NCI-H2171 treated with DMSO at 0.1 percent for 48 hours (cell line): ENCODE measurements around the gene NECTIN4.
"Not testable (repeated sequence)": the region's sequence is repeated elsewhere in the genome, so short reads cannot be mapped to it uniquely, and the experiment has no call there.

Experiments used
- DNase-seq: peaks from one replicate; lab custom pipeline; 2025; lab: John Stamatoyannopoulos, UW

Gene NECTIN4

DNA sequence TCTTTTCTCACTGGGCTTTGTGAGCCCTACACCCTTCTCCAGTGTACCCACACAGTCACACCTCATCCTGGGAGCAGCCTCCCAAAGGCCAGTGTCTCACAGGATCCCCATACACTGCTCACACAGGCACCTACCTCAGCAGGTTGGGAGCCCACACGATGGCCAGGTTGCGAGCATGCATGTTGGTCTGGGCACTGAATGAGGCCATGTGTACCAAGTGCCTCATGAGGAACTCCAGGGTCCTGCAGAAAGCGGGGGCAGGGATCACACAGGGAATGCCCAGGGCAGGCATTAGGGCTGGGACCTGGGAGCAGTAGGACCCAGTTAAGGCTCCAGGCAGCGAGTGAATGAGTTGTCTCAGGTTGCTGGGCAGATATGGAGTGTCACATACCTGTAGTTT lies 35.1 kb downstream of the NECTIN4 start:
- DNase-seq = no peak

DNA sequence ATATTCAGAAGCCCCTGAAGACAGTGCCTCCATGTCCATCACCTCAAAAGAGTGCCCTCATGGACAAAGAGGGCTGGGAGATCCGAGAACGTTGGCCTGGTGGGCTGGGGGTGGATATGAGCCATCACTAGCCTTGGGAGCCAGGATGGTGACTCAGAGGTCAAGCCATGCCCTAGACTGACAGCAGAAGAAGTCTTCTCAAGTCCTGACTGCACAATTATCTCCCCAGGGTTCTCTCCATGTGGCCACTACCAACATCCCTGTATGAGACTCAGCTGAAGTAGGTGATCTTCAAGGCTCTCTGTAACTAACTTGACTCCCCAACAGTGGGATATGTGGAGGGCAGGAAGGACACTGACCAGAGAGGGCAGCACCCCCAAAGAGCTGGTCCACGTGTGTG lies 36.5 kb downstream of the NECTIN4 start:
- no peak for DNase-seq

DNA sequence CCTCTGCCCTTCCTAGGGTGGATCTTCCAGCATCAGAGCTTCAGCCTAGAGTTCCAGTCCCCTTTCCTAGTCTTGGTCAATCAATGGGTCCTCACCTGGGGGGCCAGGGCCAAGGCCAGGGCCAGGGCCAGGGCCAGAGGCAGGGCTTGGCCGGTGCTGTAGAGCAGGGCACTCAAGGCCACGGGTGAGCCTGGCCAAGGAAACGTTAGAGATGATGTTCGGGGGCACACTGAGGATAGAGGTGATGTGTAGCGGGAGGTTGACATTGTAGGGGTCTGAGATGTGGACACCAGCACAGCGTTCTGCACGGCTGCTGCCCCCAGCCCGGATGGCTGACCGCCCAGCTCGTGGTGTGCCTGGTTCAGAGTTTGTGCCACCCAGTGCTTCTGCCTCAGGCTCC lies 38.1 kb downstream of the NECTIN4 start:
- DNase-seq = no peak

DNA sequence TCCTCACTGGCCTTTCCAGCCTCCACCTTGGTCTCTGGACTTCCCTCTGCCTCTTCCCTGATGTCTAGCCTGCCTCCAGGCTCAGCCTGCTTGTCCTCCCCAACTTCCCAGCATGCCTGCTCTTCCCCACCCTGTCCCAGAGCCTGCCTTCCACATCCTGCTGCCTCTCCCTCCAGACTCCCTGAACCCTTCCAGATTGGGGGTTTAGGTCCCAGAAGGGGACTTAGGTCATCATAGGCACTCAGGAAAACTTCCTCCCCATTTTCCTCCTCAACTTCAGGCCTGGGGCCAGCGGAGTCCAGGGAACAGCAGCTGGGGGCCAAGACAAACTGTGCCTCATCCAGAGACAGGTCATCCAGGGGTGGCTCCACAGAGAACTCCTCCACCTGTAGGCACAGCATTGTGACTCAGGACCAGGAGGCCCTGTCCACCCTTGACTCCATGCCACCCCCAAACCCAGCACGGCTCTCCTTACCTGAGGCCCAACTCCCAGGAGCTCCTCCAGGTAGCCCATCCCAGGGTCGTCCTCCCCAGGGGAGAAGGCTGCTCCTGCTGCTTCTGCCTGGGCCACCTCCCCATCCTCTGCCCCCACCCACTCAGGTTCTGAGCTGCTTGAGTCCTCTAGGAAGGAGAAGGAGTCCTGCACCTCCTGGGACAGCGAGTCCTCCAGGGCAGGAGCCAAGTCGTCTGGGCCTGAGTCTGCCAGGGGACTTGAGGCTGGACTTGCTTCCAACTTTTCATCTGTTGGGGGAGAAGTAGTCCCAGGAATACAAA lies 40.2 kb downstream of the NECTIN4 start:
- DNase-seq = no peak

DNA sequence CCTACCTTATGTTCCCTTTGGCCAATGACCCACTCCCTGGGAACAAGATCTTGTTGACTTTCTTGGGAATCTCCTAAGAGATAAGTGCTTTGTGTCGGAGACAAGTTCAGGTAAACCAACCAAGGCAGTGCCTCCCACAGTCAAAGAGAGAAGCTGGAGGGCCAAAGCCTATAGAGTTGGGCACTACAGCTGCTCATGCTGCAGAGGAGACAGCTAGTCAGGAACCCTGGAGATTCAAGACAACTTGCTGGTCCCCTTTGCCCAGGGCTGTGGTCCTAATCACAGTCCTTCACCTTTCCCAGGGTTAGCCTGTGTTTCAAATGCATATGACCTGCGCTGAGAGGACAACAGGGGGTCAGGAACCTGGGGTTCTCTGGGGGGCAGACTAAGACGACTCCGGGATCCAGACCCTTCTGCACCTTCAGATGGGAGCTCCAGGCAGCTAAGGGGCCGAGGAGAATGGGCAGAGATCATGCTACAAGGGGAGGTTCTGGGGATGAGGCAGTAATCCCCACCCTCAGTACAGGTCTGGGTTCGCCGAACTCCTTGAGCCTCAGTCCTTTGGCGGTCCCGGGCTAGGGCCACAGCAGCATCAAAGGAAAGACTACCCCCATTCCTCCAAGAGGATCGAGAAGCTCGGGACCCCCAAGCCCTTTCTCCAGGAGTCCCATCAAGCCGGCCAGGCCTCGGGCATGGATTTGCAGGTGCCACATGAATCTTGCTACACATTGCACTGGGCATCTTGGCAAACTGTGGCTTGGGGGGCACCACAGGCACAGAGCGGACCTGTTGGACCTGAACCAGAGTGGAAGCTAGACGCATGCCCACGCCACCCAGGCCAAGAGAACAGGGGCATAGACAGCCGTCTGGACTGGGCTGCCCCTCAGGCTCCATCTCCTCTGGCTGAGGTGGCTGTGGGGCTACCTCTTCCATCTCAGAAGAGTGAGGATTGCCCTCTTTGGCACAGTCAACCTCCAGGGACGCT lies 41.6 kb downstream of the NECTIN4 start:
- no peak for DNase-seq

DNA sequence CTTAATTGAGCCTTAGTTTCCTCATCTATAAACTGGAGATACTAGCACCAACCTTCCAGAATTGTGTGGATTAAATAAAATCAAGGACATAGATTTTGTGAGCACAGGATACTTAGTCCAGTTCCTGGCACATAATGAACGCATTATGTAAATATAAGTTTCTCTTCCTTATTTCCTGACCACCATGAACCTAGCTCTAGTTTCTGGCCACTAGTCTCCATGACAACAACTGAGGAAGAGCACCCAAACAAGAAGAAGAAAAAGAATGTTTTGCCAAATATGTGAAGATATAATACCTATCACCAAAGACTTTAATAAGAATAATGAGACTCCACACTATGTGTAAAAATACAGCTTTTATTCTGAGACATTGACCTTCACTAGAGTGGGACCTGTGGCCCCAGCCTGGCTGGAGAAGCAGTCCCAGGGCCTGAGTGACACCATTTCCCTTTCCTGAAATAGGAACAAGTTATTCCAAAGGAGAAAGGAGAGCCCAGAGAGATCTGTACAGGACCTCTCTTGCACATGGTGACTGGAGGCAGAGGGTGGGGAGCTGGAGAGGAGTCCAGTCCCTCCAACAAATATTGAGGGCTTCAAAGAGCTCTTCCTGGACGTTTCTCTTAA lies 42.6 kb downstream of the NECTIN4 start:
- no peak for DNase-seq

DNA sequence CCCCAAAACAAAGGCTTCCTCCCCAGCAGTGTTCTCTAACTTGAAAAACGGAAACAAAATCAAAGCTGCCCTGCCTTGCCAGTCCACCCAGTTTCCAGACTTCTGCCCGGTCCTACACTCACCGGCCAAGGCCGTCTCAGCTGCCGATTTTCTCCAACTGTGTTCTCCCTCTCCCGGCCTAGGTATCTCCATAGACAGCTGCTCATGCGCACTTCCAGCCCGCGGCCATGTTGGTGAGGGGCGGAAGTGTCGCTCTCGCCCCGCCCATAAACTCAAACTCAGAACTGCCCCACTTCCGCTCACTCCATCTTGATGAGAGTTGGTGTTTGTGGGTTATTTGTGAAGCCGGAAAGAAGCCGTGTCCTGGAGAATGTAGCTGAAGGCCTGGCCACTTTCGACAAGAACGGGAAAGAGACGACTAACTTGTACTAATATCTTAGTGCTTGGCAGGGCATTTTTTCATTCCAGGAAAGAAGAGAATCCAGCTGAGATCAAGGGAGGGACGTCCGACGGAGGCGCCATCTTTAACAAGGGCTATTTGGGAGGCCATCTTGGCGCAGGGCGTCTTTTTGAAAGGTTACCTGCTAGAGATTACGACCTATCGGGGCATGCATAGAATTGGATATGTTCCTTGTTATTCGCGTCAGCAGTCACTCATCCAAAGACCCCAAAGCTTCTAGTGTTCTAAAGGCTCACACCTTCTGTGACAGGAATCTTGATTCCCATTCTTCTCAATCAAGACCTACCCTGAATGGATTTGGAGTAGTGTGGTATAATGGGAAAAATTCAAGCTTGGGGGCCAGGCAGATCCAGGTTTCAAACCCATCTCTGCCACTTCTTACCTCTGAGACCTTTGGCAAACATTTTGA lies 43.4 kb downstream of the NECTIN4 start, which contains the start of gene USF1:
Gene USF1, minus strand, starts transcription at position 242 of the 869 bp plus-strand sequence. CDS start 2,702 bp downstream, outside the sequence.
- peak; percentile 96 for DNase-seq

DNA sequence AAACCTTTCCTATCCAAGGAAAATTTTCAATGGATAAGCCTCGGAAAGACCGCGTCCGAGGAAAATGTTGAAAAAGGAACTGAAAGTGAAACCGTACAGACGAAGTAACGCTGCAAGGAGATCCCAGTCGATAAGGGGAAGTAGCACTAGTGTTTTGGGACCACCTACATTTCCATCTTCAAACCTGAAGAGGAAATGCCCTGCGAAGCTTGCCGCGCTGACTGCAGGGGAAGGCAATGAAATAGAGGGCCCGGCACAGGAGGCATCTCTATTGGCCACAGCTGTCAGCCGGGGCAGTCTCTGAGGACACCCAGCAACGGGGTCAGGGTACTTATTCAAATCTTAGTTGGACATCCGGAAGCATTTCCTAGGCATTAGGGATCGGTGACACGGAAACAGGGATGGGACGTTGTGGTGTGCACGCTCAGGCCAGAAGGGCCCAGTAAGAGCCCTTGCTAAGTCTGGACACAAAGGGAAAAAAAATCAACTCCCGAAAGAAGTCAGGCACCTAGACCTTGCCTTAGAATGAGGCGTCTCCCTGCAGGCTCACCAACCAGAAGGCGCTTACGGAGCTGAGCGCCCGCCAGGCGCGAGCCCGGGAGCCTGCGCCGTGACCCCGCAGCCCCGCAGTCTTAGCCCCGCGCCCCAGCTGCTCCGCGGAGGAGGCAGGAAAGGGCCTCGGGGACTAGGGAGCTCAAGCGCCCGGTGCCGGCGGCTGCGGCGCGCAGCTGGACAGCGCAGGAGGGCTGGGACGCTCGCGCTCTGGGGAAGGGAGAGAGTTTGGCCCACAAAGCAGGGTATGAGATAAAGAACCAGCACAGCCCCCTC lies 44.2 kb downstream of the NECTIN4 start:
- peak; percentile 63 for DNase-seq

DNA sequence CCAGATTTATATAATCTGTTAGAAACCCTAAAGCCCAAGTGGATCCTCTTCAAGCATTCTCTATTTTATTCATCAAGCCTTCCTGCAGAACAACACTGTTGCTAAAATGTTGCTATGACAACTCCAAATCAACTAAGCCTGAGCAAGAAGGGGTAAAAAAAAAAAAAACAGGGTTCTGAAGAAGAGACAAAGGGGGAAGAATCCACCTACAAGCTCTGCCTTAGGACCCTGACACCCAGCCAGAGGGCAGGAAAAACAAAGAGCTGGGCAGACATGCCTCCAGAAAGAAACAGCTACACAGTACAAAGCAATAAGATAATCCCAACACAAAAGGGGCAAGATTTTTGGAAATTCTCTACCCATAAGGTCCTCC lies 44.8 kb downstream of the NECTIN4 start:
- DNase-seq = no peak

DNA sequence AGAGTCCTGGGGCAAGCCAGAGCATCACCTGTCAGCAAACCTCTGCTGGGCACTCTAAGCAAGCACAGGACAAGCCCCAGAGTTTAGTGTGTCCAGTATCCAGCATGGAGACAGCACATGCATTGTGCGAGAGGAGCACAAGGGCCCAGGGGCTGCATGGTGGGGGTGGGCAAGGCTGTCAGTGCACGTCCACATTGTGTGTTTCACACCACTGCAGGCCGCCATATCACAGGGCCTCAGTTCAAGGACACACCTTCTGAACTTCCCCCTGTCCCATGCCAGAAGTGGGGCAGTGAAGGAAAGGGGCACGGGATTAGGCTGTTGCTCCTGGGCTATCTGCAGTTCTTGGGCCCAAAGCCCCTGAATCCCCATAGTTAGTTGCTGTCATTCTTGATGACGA lies 49.8 kb downstream of the NECTIN4 start:
- no peak for DNase-seq

DNA sequence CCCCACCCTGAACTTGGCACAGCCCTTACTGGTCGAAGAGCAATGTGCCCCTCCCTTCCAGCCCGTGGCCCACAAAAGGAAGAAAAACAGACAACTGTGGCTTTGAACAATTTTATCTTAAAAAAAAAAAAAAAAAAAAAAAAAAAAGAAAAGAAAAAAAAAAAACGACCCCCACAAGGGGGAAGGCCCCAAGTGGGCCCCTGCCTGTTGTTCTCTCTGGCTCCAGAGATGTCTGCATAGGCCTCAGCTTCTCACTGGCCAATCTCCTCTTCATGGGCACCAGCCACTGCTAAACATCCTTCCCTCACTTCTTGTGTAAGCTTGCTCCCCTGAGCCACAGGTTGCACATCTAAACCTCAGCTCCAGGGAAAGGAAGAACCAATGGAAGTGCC lies 50.2 kb downstream of the NECTIN4 start:
- DNase-seq = no peak

DNA sequence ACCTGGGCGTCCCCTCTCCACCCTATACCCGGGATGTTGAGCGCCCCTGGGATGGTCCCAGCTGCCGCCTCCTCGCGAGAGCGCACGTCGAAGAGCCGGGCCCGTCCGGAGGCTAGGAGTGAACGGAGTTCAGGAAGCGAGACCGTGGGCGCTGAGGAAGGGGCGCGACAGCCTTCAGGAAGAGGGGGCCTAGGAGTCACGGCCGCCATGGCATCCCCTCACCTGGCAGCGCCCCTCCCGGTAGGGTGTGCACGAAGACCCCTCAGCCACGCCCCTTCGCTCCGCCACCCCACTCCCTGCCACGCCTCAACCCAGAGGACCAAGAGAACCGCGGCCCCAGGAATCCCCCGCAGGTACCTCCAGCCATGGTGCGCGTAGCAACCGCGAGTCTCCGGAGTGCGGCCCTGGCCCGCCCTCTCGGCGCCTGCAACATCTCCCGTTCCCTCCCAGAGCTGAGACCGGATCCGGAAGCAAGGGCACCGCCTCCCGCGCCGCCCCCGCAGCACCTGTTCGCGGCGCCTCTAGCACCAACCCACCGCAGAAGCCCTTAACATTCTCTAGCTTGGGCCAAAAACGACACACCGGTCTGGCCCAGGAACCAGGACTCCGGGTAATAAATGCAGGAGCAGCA lies 50.7 kb downstream of the NECTIN4 start, which contains the start of gene TSTD1:
Gene TSTD1, minus strand, starts transcription at position 442 of the 631 bp plus-strand sequence. Its CDS starts 75 bp downstream, at position 367.
- peak; percentile 78 for DNase-seq

DNA sequence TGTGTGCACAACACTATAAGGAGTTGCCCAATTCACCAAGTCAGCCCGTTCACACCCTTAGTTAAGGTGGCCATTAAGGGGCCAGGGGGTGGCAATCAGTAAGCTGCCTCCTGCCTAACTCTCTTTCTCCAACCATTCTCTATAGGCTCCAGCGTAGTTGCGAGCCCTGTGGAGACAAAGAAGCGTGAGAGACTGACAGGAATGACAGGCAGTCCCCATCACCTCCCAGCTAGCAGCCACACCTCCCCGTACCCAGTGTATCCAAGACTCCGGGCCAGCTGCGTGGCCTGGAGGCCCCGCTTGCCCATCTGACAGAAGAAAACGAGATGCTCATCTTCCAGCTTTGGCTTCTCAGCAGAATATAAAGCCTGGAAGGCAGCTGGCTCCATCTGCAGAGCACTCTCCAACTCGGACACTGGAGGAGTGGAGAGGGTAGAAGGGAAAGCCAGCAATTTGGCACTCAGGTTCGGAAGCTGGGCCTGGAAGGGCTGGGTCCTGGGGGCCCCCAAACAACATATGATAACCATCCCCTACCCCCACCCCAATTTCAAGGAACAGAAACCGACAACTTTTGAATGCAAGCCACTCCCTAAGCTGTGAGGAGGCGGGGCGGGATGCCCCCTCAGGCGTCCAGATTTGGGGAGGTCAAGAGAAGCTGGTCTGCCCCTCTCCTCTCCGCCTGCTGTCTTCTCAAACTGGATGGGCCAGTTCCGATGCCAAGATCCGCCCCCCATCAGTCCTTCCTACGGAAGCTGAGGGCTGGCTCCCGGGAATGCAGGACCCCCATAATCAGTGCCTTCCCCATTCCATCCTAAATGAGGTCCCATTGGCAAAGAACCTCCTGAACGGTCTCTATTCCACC lies 51.5 kb downstream of the NECTIN4 start:
- DNase-seq = no peak

DNA sequence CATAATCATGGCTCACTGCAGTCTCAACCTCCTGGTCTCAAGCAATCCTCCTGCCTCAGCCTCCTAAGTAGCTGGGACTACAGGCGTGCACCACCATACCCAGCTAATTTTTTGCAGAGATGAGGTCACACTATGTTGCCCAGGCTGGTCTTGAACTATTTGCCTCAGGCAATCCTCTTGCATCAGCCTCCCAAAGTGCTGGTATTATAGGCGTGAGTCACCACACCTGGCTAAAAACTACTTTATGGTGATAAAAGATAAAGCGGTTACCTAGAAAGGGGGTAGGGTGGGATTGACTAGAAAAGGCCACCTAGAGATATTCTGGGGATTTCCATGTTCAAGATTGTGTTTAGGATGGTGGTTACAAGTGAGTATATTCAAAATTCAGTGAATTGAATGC lies 55.6 kb downstream of the NECTIN4 start:
- no peak for DNase-seq

DNA sequence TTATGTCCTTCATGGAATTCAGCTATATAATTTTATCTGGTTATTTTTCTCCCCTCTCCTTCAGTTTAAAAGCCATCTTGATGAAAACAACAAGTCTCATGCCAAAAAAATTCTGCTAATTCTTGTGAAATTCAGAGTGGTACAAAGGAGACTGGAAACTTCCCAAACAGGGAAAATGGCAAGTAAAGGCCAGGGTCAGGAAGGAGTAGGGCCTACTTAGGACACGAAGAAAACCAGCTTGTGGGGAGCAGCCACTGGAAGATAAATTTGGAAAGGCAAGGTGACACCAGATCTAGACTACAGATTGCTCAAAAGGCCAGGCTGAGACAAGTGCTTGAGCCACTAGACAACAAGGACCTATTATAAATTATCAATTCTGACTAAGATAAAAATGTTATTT lies 56.9 kb downstream of the NECTIN4 start:
- no peak for DNase-seq

DNA sequence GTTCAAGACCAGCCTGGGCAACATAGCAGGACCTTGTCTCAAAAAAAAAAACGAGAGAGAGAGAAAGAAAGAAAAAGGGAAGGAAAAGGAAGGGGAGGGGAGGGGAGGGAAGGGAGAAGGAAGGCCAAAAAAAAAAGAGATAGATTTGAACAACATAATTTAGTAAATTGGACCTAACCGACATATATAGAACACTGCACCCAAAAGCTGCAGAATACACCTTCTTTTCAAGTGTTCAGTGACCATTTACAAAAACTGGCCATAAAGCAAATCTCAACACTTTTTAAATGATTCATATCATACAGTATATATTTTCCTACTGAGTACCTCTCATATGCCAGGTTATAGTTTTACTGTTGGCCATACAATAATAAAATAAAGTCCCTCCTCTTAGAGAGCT lies 57.5 kb downstream of the NECTIN4 start:
- no peak for DNase-seq

DNA sequence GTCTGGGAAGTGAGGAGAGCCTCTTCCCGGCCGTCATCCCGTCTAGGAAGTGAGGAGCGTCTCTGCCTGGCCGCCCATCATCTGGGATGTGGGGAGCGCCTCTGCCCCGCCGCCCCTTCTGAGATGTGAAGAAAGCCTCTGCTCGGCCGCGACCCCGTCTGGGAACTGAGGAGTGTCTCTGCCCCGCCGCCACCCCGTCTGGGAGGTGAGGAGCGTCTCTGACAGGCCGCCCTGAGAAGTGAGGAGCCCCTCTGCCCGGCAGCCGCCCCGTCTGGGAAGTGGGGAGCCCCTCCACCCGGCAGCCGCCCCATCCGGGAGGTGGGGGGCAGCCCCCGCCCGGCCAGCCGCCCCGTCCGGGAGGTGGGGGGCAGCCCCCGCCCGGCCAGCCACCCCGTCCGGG lies 59.9 kb downstream of the NECTIN4 start:
- not testable (repeated sequence) for DNase-seq

DNA sequence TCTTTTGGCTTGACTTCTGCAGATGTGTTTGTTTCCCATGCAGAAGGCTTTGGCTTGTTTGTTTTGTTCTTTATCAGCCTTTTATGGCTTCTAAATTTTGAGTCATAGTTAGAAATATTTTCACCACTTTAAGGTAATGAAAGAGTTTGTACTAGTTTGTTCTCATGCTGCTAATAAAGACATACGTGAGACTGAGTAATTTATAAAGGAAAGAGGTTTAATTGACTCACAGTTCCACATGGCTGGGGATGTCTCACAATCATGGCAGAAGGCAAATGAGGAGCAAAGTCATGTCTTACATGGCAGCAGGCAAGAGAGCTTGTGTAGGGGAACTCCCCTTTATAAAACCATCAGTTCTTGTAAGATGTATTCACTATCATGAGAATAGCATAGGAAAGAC lies 62.4 kb downstream of the NECTIN4 start:
- DNase-seq = not testable (repeated sequence)

DNA sequence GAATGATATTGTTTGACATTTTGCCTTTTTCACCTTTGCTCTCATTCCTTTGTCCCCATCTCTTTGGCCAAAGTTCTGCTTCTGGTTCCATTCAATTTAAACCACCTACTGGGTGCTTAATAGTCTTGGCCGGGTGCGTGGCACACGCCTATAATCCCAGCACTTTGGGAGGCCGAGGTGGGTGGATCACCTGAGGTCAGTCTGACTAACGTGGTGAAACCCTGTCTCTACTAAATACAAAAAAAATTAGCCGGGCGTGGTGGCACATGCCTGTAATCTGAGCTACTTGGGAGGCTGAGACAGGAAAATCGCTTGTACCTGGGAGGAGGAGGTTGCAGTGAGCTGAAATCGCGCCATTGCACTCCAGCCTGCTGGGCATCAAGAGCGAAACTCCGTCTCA lies 66.9 kb downstream of the NECTIN4 start:
- not testable (repeated sequence) for DNase-seq
